COLO668 (cell line): ENCODE results near the gene CLEC3B.
"Not testable (repeated sequence)": the region's sequence is repeated elsewhere in the genome, so short reads cannot be mapped to it uniquely, and the experiment has no call there.

Experiments used
- DNase-seq: peaks from one replicate; lab custom pipeline; 2025; ENCODE audit not compliant: unreplicated experiment; lab: John Stamatoyannopoulos, UW

Gene CLEC3B

GRCh38 chr3:45034612-45035252 lies 8.6 kb downstream of the CLEC3B start:
- DNase-seq: no peak

DNA sequence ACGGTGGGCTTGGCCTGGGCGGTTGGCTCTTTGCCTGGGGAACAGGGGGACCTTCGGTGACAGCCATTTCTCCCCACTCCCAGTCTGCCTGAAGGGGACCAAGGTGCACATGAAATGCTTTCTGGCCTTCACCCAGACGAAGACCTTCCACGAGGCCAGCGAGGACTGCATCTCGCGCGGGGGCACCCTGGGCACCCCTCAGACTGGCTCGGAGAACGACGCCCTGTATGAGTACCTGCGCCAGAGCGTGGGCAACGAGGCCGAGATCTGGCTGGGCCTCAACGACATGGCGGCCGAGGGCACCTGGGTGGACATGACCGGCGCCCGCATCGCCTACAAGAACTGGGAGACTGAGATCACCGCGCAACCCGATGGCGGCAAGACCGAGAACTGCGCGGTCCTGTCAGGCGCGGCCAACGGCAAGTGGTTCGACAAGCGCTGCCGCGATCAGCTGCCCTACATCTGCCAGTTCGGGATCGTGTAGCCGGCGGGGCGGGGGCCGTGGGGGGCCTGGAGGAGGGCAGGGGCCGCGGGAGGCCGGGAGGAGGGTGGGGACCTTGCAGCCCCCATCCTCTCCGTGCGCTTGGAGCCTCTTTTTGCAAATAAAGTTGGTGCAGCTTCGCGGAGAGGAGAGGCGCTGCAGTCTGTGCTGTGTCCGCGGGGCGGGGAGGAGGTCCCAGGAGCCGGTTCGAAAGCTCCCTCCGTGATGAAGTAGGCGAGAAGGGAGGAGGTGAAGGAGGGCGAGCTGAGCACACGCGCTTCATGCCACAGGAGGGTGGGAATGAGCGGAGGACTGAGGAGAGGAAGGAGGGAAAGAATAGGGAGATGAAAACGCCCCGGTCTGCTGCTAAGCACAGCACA lies 9.6 kb downstream of the CLEC3B start:
- DNase-seq: no peak

DNA sequence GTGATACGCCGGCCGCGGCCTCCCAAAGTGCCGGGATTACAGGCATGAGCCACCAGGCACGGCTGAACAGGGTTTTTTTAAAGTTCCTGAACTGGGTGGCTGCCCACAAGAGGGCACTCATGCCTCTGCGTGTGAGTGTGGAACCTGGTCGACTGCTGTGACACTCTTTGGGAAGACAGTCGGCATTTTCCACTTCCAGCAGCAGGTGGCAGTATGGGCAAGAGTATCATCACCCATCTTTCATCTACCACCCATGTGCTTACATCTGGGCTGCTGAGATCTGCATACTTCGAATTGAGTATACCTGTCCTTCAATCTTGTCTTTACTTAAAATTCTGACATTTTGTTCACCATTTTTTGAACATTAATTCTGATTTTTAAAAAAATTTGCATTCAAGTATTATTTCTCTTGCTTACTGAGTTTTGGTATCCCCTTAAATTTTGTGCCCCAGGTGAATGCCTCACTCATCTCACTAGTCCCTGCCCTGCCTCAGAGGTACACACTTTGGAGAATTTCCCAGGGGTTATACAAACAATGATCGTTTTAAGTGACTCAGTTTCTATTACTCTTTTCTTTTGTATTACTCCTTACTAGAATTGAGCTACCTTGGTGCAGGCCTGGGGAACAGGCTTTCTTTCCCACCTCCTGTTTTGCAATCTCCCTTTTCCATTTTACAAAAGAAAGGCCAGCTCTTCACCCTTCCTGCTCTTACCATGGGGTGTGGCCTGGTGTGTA lies 11.8 kb downstream of the CLEC3B start:
- peak; percentile 82 for DNase-seq

- DNase-seq: no peak
Measured at GRCh38 chr3:45041666-45042065, 15.6 kb downstream of the CLEC3B start.

DNA sequence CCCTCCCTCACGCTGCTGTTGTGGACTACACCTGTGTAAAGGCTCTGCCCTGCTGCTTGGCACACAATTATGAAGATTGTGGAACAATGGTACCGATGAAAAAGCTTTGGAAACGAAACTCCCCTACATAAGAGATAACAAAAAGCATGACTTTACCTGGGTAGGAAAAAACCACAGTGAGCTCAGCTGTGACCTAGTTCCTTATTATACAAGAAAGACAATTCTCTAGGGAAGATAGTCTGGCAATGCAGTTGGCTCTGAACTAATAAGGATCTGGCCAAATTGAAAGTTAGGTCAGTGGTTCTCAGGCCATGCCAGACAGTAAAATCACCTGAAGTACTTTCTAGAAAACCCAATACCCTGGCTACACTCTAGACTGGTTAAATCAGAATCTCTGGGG lies 16.1 kb downstream of the CLEC3B start:
- no peak for DNase-seq

GRCh38 chr3:45043728-45044299 lies 17.7 kb downstream of the CLEC3B start:
- DNase-seq: no peak

DNA sequence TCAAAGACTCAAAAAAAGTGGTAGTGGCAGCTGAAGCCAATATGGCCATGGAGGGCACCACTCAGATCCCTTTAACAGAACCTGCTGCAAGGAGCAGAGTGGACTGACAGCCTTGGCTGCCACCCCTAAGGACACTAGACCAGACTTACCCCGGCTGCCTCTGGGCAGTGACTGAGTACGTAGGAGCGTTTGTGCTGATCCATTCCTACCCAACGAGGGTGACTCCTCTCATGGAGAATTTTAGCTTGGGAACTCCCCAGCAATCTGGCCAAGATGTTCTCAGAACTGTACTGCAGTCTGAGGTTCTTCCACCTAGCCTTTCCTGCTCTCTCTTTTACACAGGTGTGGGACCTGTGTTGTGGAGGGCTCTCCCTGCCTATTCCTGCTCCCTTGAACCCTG lies 22.1 kb downstream of the CLEC3B start:
- no peak for DNase-seq

GRCh38 chr3:45049807-45050206 lies 23.7 kb downstream of the CLEC3B start:
- DNase-seq: no peak

GRCh38 chr3:45051685-45052084 lies 25.6 kb downstream of the CLEC3B start:
- DNase-seq: no peak

DNA sequence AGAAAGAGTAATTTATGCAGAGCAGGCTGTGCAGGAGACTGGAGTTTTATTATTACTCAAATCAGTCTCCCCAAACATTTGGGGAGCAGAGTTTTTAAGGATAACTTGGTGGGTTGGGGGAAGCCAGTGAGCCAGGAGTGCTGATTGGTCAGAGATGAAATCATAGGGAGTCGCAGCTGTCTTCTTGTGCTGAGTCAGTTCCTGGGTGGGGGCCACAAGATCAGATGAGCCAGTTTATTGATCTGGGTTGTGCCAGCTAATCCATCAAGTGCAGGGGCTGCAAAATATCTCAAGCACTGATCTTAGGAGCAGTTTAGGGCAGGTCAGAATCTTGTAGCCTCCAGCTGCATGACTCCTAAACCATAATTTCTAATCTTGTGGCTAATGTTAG lies 27.7 kb downstream of the CLEC3B start:
- DNase-seq: not testable (repeated sequence)

DNA sequence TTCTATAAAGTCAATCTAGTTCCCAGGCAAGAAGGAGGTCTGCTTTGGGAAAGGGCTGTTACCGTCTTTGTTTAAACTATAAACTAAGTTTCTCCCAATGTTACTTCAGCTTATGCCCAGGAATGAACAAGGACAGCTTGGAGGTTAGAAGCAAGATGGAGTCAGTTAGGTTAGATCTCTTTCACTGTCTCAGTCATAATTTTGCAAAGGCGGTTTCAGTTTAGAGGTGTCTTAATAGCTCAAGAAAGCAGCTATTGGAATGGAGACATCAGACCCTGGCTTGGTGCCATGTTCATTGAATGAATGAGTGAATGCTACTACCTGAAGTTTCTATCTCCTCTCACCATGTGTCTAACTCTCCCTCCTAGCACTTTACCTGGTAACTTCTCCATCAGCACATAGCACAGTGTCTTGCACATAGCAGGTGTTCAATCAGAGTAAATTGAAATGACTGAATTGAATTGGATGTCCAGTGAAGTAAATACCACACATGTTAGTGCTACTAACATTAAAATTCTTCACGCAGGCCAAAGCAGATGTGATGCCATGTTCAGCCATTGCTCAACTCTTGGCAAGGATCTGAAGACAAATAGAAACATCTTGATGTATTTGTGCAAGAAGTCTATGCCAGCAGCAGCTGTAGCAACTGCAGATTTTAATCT lies 28.2 kb downstream of the CLEC3B start:
- no peak for DNase-seq

GRCh38 chr3:45055032-45055410 lies 28.9 kb downstream of the CLEC3B start:
- no peak for DNase-seq

- DNase-seq: no peak
Measured at GRCh38 chr3:45055411-45056143, 29.5 kb downstream of the CLEC3B start.

DNA sequence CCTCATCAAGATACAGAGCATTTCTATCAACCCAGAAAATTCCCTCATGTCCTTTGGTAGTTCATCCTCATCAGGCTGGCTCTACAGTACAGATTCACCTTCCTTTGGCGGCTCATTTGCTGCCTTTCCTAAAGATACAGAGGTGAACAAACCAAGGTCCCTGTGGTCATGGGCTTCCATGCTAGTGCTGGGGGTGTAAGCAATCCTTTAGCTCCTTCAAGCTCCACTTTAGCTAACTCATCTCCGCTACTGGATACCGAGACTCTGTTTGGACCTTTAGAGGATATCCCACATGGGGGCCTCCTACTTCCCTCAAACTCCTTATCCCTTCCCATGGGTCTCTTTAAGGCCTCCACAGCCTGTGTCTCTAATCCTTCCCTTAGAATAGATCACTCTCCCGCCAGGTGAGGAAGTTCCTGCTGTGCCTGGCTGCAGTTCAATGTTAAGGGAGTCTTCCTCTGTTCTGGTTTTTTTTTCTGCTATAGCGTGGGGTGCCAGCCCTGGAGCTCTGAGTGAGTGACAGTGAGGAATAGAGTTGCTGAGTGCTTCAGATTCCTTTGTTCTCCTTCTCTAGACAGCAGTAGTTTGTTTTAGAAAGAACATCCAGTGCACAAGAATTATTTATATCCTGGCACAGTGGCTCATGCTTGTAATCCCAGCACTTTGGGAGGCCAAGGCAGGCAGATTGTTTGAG lies 30.7 kb downstream of the CLEC3B start:
- no peak for DNase-seq

GRCh38 chr3:45057557-45057956 lies 31.5 kb downstream of the CLEC3B start:
- no peak for DNase-seq

- DNase-seq: no peak
Measured at GRCh38 chr3:45059132-45059531, 33.0 kb downstream of the CLEC3B start.

- DNase-seq: no peak
Measured at GRCh38 chr3:45060165-45060892, 34.2 kb downstream of the CLEC3B start.

DNA sequence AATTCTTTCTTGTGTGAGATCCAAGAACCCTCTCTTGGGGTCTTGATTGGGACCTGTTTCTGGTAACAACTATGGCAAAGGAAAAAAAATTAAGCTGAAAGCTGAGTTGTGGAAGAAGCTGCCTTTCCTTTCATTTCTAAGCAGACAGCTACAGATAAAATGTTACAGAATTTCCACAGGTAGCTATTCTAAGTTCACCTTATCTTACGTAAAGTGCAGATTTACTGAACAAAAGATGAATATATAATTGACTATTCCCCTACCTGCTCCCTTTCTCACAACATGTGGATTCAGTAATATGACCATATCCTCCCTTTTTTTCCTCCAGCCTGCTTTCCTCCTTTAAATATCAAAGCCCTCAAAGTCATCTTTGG lies 36.6 kb downstream of the CLEC3B start:
- no peak for DNase-seq
